Coronary artery (tissue), 2 donors: ENCODE results near the gene ARHGAP9.
"Not testable (repeated sequence)": the region's sequence is repeated elsewhere in the genome, so short reads cannot be mapped to it uniquely, and the experiment has no call there.

Experiments used
- DNase-seq: peaks from one replicate; pipeline ENCODE4 v3.0.0-alpha.2; 2017; ENCODE audit warnings: low spot score
- H3K27ac ChIP-seq, 2 donors: fragments of 200-600 bp; sonication (generic); one replicate each; pipeline ENCODE4 v1.5.1; 2016 to 2019
- H3K4me3 ChIP-seq: fragments of 200-600 bp; sonication (generic); 2 replicates; pipeline ENCODE4 v1.5.1; 2016; ENCODE audit warnings: mild to moderate bottlenecking, moderate library complexity
- CTCF ChIP-seq: fragments of 200-600 bp; sonication (generic); IDR thresholded peaks from one replicate; pipeline ENCODE4 v1.5.1; 2019; ENCODE audit warnings: antibody characterized with exemption

ARHGAP9 gene

GRCh38 chr12:57520053-57520818 is 40.6 kb upstream of the ARHGAP9 start, which contains the start of gene DDIT3:
DDIT3 (minus strand) TSS chr12:57520514; CDS start chr12:57517406, 3,108 bp downstream.
- H3K27ac ChIP-seq = peak within 1 kb of the TSS; percentile 98 to 99
- TF ChIP-seq CTCF = no peak
- peak; percentile 100 for DNase-seq
- peak within 1 kb of the TSS; percentile 80 for H3K4me3 ChIP-seq

DNA sequence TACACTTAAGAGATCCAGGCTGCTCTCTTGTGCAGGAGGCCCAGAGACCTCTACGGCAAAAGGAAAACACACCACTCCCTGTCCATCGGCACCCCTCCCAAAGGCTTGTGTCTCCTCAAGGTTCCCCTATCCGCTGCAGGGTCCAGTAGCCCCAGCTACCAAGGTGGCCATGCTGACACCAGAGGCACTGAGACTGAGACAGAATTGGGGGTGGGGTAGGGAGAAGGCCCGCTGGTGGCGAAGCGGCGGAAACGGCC is 40.1 kb upstream of the ARHGAP9 start:
- peak; percentile 86 for DNase-seq

DNA sequence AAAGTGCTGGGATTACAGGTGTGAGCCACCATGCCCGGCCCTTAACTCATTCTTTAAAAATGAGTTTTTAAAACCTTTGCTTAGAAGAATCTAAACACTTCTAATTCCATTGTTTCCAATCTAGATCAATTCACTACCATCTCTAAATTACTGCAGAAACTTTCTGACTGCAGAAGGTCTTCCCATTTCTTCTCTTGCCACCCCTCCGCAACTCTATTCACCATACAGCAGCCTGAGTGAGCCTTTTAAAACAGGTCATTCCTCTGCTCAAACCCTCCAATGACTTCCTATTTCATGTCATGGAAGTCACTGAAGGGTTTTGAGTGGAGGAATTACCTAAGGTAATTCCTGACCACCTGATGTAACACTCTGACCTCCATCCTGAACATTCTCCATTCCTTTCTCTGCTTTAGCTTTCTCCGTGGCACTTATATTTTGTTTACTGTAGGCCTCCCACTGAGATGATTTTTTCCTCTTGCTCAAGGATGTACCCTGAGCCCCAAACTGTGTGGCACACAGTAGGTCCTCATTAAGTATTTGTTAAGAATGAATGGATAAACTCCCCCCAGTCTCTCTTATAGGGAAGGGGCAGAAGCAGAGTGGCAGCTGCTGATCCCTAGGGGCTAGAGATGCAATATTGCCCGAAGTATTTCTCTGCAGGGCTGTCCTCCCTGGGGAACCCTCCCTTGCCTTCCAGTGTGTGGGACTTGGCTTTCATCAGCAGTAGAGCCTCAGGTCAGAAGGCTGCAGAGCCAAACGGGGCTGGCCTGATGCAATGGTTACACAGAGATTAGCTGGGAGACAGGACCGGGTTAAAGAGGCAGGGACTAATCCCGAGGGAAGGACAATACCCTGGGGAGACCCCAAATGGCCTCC is 39.5 kb upstream of the ARHGAP9 start:
- peak; percentile 82 for DNase-seq
- H3K27ac ChIP-seq = peak overlapping the region; percentile 98 to 99
- no peak for TF ChIP-seq CTCF
- H3K4me3 ChIP-seq = peak overlapping the region; percentile 80

More for the DNA sequence above, 40.1 kb upstream of the ARHGAP9 start:
- Histone ChIP-seq H3K4me3 (peak overlapping the region; percentile 80), H3K27ac (peak overlapping the region; percentile 98 to 99)
- TF ChIP-seq CTCF = no peak

DNA sequence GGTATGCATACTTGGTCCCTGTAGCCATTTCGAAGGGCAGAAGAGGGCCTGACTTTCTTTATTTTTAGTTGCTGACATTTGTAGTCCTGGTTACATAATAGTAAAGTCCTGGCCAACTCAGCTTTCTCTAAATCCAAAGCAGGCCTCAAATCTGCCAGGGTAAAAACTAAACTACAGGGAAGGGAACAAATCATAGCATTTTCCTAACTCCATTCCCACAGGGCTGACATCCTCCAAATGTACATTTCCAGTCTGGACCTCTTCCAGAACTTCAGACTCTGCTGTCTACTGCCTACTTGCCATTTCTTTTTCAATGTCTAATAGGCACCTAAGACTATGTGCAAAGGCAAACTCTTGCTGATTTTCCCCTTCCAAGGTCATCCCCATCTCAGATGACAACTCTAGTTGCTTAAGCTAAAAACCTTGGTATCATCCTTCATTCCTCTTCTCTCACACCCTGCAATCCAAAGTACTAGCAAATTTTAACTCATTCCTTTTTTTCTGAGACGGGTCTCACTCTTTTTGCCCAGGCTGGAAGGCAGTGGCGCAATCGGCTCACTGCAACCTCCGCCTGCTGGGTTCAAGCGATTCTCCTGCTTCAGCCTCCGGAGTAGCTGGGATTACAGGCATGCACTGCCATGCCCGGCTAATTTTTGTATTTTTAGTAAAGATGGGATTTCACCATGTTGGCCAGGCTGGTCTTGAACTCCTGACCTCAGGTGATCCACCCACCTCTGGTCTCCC is 38.7 kb upstream of the ARHGAP9 start:
- peak overlapping the region; percentile 98 to 99 for H3K27ac ChIP-seq

GRCh38 chr12:57517718-57518117 is 38.1 kb upstream of the ARHGAP9 start:
- DNase-seq = not testable (repeated sequence)
- peak overlapping the region; percentile 98 to 99 for H3K27ac ChIP-seq
- H3K4me3 ChIP-seq = peak overlapping the region; percentile 80

More for the DNA sequence above, 38.7 kb upstream of the ARHGAP9 start:
- H3K4me3 ChIP-seq = peak overlapping the region; percentile 80
- no peak for DNase-seq
- TF ChIP-seq CTCF = no peak

- peak overlapping the region; percentile 2 to 98 for H3K27ac ChIP-seq
- TF ChIP-seq CTCF = no peak
- H3K4me3 ChIP-seq = no peak overlapping the region
- no peak for DNase-seq
These were observed 37.5 kb upstream of the ARHGAP9 start for GRCh38 chr12:57517187-57517586.

DNA sequence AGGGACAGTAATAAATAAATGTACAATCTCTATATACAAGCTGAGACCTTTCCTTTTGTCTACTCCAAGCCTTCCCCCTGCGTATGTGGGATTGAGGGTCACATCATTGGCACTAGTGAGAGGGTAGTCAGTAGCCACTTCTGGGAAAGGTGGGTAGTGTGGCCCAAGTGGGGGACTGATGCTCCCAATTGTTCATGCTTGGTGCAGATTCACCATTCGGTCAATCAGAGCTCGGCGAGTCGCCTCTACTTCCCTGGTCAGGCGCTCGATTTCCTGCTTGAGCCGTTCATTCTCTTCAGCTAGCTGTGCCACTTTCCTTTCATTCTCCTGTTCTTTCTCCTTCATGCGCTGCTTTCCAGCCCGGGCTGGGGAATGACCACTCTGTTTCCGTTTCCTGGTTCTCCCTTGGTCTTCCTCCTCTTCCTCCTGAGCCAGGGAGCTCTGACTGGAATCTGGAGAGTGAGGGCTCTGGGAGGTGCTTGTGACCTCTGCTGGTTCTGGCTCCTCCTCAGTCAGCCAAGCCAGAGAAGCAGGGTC is 37.0 kb upstream of the ARHGAP9 start:
- no peak for DNase-seq
- Histone ChIP-seq H3K4me3 (no peak overlapping the region), H3K27ac (peak overlapping the region; percentile 2 to 98)
- no peak for TF ChIP-seq CTCF
